WERI-Rb-1 (cell line): ENCODE data around the gene TUBB1.

Experiments
- DNase-seq: peaks from one replicate; pipeline ENCODE4 v3.0.0-alpha.2; 2020
- H3K27ac ChIP-seq: fragments of 250-450 bp; sonication (Bioruptor Pico); 2 replicates; pipeline ENCODE4 v1.5.1; 2020; ENCODE audit warnings: mild to moderate bottlenecking, moderate library complexity
- H3K27me3 ChIP-seq: fragments of 250-450 bp; sonication (Bioruptor Pico); 2 replicates; pipeline ENCODE4 v1.5.1; 2021; ENCODE audit warnings: mild to moderate bottlenecking, low read depth, moderate library complexity; ENCODE audit not compliant: insufficient read depth, severe bottlenecking
- H3K36me3 ChIP-seq: fragments of 250-450 bp; sonication (Bioruptor Pico); 2 replicates; pipeline ENCODE4 v1.5.1; 2020; ENCODE audit warnings: mild to moderate bottlenecking, moderate library complexity
- H3K4me3 ChIP-seq: 2 replicates; pipeline ENCODE4 v1.5.1; 2011; ENCODE audit warnings: low read depth, mild to moderate bottlenecking, control low read depth, low read length
- H3K9me3 ChIP-seq: fragments of 250-450 bp; sonication (Bioruptor Pico); 2 replicates; pipeline ENCODE4 v1.5.1; 2021; ENCODE audit warnings: mild to moderate bottlenecking, moderate library complexity; ENCODE audit not compliant: severe bottlenecking
- CTCF ChIP-seq: IDR thresholded peaks from 2 replicates; pipeline ENCODE4 v1.5.1; 2011; ENCODE audit warnings: low read depth, mild to moderate bottlenecking, control low read depth, inconsistent platforms, low read length

The TUBB1 gene

GRCh38 chr20:58987790-58988564 lies 31.3 kb upstream of the TUBB1 start:
- Histone ChIP-seq H3K27me3 (no peaks in the 10 kb centered on the region), H3K9me3 (no peaks in the 10 kb centered on the region), H3K27ac (peak overlapping the region; percentile 72), H3K4me3 (no peak overlapping the region), H3K36me3 (peaks cover 71% of the 10 kb centered on the region)
- DNase-seq, result no peak
- no peak for TF ChIP-seq CTCF

GRCh38 chr20:58988565-58988882 lies 30.7 kb upstream of the TUBB1 start:
- H3K27ac ChIP-seq, result no peak overlapping the region
- H3K36me3 ChIP-seq, result peaks cover 76% of the 10 kb centered on the region
- DNase-seq, result no peak
- H3K4me3 ChIP-seq, result no peak overlapping the region
- H3K9me3 ChIP-seq, result no peaks in the 10 kb centered on the region
- H3K27me3 ChIP-seq, result no peaks in the 10 kb centered on the region
- no peak for TF ChIP-seq CTCF

- no peak overlapping the region for H3K4me3 ChIP-seq
- no peaks in the 10 kb centered on the region for H3K9me3 ChIP-seq
- TF ChIP-seq CTCF, result no peak
- no peak overlapping the region for H3K27ac ChIP-seq
- no peaks in the 10 kb centered on the region for H3K27me3 ChIP-seq
- no peak for DNase-seq
- H3K36me3 ChIP-seq, result peaks cover 80% of the 10 kb centered on the region
Observed at GRCh38 chr20:58989196-58989595, 30.0 kb upstream of the TUBB1 start.

GRCh38 chr20:58990651-58991445 lies 28.4 kb upstream of the TUBB1 start:
- H3K36me3 ChIP-seq, result peaks cover 94% of the 10 kb centered on the region
- H3K4me3 ChIP-seq, result no peak overlapping the region
- no peak overlapping the region for H3K27ac ChIP-seq
- DNase-seq, result no peak
- H3K27me3 ChIP-seq, result no peaks in the 10 kb centered on the region
- H3K9me3 ChIP-seq, result no peaks in the 10 kb centered on the region
- no peak for TF ChIP-seq CTCF

- H3K4me3 ChIP-seq, result no peak overlapping the region
- no peaks in the 10 kb centered on the region for H3K9me3 ChIP-seq
- no peak for TF ChIP-seq CTCF
- no peaks in the 10 kb centered on the region for H3K27me3 ChIP-seq
- H3K36me3 ChIP-seq, result peaks cover 94% of the 10 kb centered on the region
- DNase-seq, result no peak
- H3K27ac ChIP-seq, result no peak overlapping the region
Observed at GRCh38 chr20:58991715-58992114, 27.5 kb upstream of the TUBB1 start.
